Ascending aorta (tissue), 2 donors: ENCODE data around the gene MYO1A. TPM values are rescaled to one million over a fixed set of nuclear protein-coding genes. Genes with fewer than 3 reads are reported as not detected.
A peak's percentile ranks its signal among the peaks of the same experiment; 100 is the strongest.

Experiments used
- DNase-seq, 2 donors: peaks; one replicate each; pipeline ENCODE4 v3.0.0-alpha.2; 2019; ENCODE audit warnings: low spot score in 2 of 2
- H3K27ac ChIP-seq, 2 donors: fragments of 200-600 bp; sonication (generic); one replicate each; pipeline ENCODE4 v1.5.1; 2016 to 2017; ENCODE audit warnings: mild to moderate bottlenecking in 1 of 2
- H3K27me3 ChIP-seq: fragments of 200-600 bp; sonication (generic); one replicate; pipeline ENCODE4 v1.5.1; 2017
- H3K36me3 ChIP-seq, 2 donors: fragments of 200-600 bp; sonication (generic); one replicate each; pipeline ENCODE4 v1.5.1; 2016
- H3K4me1 ChIP-seq, 2 donors: fragments of 200-600 bp; sonication (generic); one replicate each; pipeline ENCODE4 v1.5.1; 2016 to 2017; ENCODE audit warnings: mild to moderate bottlenecking in 1 of 2
- H3K4me3 ChIP-seq, 2 donors: fragments of 200-600 bp; sonication (generic); one replicate each; pipeline ENCODE4 v1.5.1; 2016 to 2017; ENCODE audit warnings: mild to moderate bottlenecking in 1 of 2
- H3K9me3 ChIP-seq, 2 donors: fragments of 200-600 bp; sonication (generic); one replicate each; pipeline ENCODE4 v1.5.1; 2016
- intact Hi-C: fragments of 100-400 bp; cut with DNase I; formaldehyde crosslinking; loops from one replicate; pipeline ENCODE4 v1.15.1; 2023
- total RNA-seq: library from RNA; depleted of rRNA; stranded (reverse); fragments of >200 nt; gene quantifications from one replicate; pipeline ENCODE4 v1.1.0, GENCODE V29; 2016
- TF ChIP-seq, protein P1 (sequence below), 3 experiments: fragments of 200-600 bp in 2 of 3; fragments of 450-650 bp in 1 of 3; sonication (generic) in 2 of 3; IDR thresholded peaks; one replicate each; pipeline ENCODE4 v1.5.1; 2016 to 2019; ENCODE audit warnings: antibody characterized with exemption in 3 of 3, mild to moderate bottlenecking in 1 of 3, moderate library complexity in 1 of 3

The MYO1A gene
- total RNA-seq, 1 donor from 2014 or later: not detected

DNA sequence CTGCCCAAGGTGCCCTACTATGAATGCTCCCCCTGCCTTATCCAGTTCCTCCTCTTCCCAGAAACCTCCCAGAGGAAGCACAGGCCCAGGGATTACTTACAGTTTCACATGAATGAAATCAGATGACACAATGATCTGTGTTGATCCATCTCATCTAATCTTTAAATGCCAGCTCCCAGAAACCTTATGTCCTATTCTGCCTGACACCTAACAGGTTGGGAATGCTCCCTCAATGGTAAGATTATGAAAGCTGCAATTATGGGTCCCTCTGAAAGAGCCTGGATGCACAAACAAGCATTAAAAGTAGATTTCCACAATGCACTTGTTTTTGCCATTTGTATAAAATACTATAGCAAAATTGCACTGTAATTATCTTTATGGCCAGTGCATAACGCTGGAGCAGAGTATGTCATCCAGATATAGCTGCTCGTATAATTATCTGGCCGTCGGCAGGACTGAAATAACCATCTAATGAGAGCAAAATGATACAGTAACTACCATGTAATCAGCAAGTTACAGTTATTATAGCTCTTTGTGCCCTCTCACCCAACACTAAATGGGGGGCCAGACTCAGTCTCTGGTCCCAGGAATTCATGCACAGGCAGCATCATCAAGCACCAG lies 39.2 kb downstream of the MYO1A start:
- intact Hi-C loops: no loop called here
- no peak overlapping the region for H3K4me3 ChIP-seq
- H3K27ac ChIP-seq: no peak overlapping the region
- H3K9me3 ChIP-seq: no peaks in the 10 kb centered on the region
- H3K4me1 ChIP-seq: peaks cover 0 to 5% of the 10 kb centered on the region in 2 donors
- no peak for DNase-seq
- peaks cover 4% of the 10 kb centered on the region for H3K27me3 ChIP-seq
- TF ChIP-seq, protein P1, sequence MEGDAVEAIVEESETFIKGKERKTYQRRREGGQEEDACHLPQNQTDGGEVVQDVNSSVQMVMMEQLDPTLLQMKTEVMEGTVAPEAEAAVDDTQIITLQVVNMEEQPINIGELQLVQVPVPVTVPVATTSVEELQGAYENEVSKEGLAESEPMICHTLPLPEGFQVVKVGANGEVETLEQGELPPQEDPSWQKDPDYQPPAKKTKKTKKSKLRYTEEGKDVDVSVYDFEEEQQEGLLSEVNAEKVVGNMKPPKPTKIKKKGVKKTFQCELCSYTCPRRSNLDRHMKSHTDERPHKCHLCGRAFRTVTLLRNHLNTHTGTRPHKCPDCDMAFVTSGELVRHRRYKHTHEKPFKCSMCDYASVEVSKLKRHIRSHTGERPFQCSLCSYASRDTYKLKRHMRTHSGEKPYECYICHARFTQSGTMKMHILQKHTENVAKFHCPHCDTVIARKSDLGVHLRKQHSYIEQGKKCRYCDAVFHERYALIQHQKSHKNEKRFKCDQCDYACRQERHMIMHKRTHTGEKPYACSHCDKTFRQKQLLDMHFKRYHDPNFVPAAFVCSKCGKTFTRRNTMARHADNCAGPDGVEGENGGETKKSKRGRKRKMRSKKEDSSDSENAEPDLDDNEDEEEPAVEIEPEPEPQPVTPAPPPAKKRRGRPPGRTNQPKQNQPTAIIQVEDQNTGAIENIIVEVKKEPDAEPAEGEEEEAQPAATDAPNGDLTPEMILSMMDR (IDR thresholded peaks at IDR 0.05): no peak
- no peaks in the 10 kb centered on the region for H3K36me3 ChIP-seq

DNA sequence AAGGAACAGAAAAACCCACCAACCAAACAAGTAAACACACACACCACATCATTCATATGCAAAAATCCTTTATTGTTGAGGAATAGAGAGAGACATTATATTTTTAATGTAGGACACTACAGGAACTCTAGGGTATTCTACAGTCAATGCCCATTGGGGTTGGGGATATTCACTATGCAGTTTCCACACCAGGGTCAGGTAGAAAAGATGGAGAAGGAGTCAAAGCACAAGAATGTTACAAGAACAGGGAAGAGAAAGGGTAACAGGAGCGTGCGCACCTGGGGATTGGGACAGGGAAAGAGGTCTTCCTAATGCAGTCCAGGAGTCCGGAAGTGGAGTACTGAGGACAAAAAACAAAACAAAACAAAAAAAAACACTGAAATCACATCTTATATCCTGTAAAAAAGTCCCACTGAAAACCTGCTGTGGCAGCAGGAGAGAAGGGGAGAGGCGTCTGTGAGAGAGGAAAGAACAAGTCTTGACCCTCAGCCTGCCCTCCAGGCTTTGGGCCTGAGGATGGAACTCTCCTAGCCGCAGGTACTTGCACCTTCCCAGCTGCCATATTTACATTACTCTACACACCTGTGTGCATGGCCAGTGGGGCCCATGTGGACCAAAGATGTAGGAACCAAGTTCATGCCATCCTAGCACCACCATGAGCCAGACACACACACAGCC lies 39.8 kb downstream of the MYO1A start:
- peaks cover 4% of the 10 kb centered on the region for H3K27me3 ChIP-seq
- no peak overlapping the region for H3K4me3 ChIP-seq
- TF ChIP-seq, protein P1 (IDR thresholded peaks at IDR 0.05): no peak
- H3K27ac ChIP-seq: no peak overlapping the region
- no peaks in the 10 kb centered on the region for H3K9me3 ChIP-seq
- H3K4me1 ChIP-seq: peaks cover 0 to 7% of the 10 kb centered on the region in 2 donors
- no peak for DNase-seq
- intact Hi-C loops: loop anchor here (5.0 kb wide), 1 partner anchor 52 kb away; no protein-coding TSS in a partner anchor
- H3K36me3 ChIP-seq: no peaks in the 10 kb centered on the region

DNA sequence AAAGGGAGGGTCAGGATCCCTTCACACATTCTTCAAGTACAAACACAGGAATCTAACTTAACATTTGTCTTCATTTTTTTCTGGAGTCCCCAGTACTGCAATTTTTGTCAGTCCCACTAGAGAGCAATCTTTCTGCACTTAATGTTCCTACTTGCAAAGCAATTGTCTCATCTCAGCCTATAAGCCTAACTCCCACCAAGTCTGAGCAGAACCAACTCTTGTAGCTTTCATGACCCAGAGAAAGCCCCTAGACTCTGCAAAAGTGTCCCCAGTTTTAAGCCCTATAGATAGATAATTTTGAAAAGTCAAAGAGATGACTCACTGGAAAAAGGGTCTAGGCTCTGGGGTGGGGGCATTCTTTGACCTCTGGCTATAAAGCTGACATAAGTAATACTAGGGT lies 41.8 kb downstream of the MYO1A start:
- no peak for DNase-seq
- no peaks in the 10 kb centered on the region for H3K27me3 ChIP-seq
- peaks cover 14 to 15% of the 10 kb centered on the region in 2 donors for H3K36me3 ChIP-seq
- intact Hi-C loops: loop anchor here (5.0 kb wide), 1 partner anchor 54 kb away; no protein-coding TSS in a partner anchor
- no peak overlapping the region for H3K27ac ChIP-seq
- peaks cover 0 to 7% of the 10 kb centered on the region in 2 donors for H3K4me1 ChIP-seq
- H3K4me3 ChIP-seq: no peak overlapping the region
- no peaks in the 10 kb centered on the region for H3K9me3 ChIP-seq
- TF ChIP-seq, protein P1 (IDR thresholded peaks at IDR 0.05): peak in 2 of 3 experiments; percentile 38 to 44

DNA sequence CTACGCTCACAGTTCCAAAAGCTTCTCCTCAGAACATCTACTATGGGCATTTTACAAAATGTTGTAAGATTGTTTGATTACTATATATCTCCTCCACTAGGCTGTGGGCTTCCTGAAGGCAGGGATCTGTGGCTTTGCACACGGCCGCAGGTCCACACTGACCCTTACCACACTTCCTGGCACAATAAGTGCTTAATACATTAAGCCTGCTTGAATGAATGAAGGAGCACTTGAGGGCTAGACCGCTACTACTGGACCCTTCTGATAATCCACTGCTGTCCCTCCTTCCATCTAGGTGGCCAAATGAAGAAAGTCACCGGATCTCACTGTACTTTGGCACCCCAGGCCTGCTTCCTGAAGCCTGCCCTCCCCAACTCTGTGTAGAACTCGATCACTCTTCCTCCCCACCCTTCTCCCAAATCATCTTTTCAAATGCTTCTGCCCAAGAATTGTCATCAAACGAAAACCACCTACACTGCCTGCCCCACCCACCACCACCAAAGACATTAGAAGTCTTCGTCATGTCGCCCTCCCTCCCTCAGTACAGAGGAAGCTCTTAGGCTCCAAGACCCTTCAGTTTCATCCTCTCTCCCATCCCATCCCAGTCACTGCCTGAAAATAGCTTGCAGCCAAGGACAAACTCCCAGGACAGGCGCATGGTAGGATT lies 43.0 kb downstream of the MYO1A start:
- TF ChIP-seq, protein P1 (IDR thresholded peaks at IDR 0.05): peak in 1 of 3 experiments; percentile 2
- Histone ChIP-seq H3K4me3 (peak overlapping the region; percentile 88 to 100), H3K27ac (peak overlapping the region; percentile 33 to 64), H3K4me1 (peaks cover 0 to 7% of the 10 kb centered on the region in 2 donors), H3K9me3 (no peaks in the 10 kb centered on the region), H3K36me3 (peaks cover 25 to 27% of the 10 kb centered on the region in 2 donors), H3K27me3 (no peaks in the 10 kb centered on the region)
- DNase-seq: no peak
- intact Hi-C loops: loop anchor here (5.0 kb wide), 1 partner anchor 55 kb away; no protein-coding TSS in a partner anchor

DNA sequence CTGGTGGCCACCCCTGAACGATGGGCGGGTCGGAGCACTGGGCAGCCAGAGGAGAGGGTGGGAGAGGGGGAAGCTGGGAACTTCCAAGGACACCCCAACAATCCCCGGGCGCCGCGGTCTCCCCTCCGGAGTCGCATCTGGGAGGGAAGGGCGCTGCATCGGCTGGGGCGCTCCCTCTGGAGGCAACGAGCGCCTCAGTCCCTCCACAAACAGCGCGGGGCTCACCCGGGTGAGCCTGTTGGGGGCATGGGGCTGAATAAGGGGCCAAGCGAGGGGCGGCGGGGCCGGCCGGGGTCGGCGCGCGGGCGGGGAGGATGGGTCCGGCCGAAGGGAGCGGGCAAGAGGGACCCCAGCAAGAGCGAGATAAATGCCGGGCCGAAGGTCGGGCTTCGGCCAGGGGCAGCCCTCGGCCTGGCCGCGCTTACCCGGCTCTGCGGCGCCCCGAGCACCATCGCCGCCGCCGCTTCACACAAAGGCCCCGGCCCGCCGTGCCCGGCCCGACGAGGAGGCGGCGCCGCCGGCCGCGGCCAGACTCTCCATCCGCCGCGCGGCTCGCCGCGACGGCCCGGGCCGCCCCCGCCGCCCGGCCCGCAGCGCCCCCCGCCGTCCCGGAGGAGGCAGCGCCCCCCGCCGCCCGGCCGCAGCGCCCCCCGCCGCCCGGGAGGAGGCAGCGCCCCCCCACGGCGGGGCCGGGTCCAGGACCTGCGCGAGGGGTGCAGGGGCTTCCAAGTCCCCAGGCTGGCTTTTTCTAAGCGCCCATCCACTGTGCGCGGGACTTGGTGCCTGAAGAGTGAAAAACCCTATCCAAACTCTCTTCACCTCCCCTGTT lies 43.7 kb downstream of the MYO1A start, which contains the start of gene ZBTB39:
Gene ZBTB39, minus strand, starts transcription at position 567 of the 829 bp plus-strand sequence. CDS start 1,629 bp downstream, outside the sequence.
- H3K27me3 ChIP-seq: no peaks in the 10 kb centered on the region

More for the DNA sequence above, 43.7 kb downstream of the MYO1A start, which contains the start of gene ZBTB39:
- TF ChIP-seq, protein P1 (IDR thresholded peaks at IDR 0.05): peak; percentile 36 to 58 (median 47)
- peak in 1 of 2 donors; percentile 78 for DNase-seq
- peaks cover 27 to 29% of the 10 kb centered on the region in 2 donors for H3K36me3 ChIP-seq
- intact Hi-C loops: loop anchor here (5.0 kb wide), 1 partner anchor 56 kb away; no protein-coding TSS in a partner anchor
- H3K27ac ChIP-seq: peak within 1 kb of the TSS; percentile 81 to 85
- H3K4me3 ChIP-seq: peak within 1 kb of the TSS; percentile 88 to 100
- no peaks in the 10 kb centered on the region for H3K9me3 ChIP-seq
- H3K4me1 ChIP-seq: peaks cover 0 to 7% of the 10 kb centered on the region in 2 donors
